GM12878 (cell line): ENCODE data around the gene ATG9A. TPM values are rescaled to one million over a fixed set of nuclear protein-coding genes. Genes with fewer than 3 reads are reported as not detected.

ENCODE experiments used
- ATAC-seq: fragments of 200-7000 bp; cut with Tn5 transposase; 3 replicates; pipeline ENCODE4 v1.9.1; 2020; ENCODE audit warnings: mild to moderate bottlenecking, moderate library complexity
- BruUV-seq: library from RNA; stranded (reverse); fragments of 400-500 nt; replicated peaks from 2 replicates; lab custom pipeline; 2021; lab: Mats Ljungman, UMichigan
- CTCF ChIA-PET: fragments of 300-600 bp; sonication (Branson Sonifier 250); formaldehyde crosslinking; extraction: SDS; loops from one replicate; lab custom pipeline; 2021; ENCODE audit warnings: inconsistent platforms; lab: Yijun Ruan, JAX
- POLR2A ChIA-PET: fragments of 350-600 bp; formaldehyde crosslinking; extraction: SDS; loops from one replicate; lab custom pipeline; 2021; ENCODE audit warnings: inconsistent platforms; lab: Charles Lee
- RAD21 ChIA-PET: fragments of 300-600 bp; sonication (Branson Sonifier 250); formaldehyde crosslinking; loops from one replicate; lab custom pipeline; 2023; ENCODE audit warnings: antibody characterized with exemption; ENCODE audit not compliant: unreplicated experiment; lab: Charles Lee
- SMC1A ChIA-PET: fragments of 300-600 bp; sonication (Branson Sonifier 250); formaldehyde crosslinking; loops from one replicate; lab custom pipeline; 2023; ENCODE audit not compliant: unreplicated experiment, uncharacterized antibody; lab: Charles Lee
- DNase-seq: peaks from one replicate; pipeline ENCODE4 v3.0.0-alpha.2; 2011; ENCODE audit warnings: low read depth, low spot score
- FAIRE-seq: peaks from 3 replicates; lab custom pipeline; 2011; peaks lifted over from hg19 to GRCh38; lab: Jason Lieb, UNC
- H2AFZ ChIP-seq: 2 replicates; pipeline ENCODE4 v1.6.0; 2011; ENCODE audit warnings: low read depth, low read length, control low read depth; ENCODE audit not compliant: control insufficient read depth
- H3K27ac ChIP-seq: 2 replicates; pipeline ENCODE4 v1.5.1; 2011; ENCODE audit warnings: control low read depth; ENCODE audit not compliant: control insufficient read depth, insufficient read depth
- H3K27me3 ChIP-seq, 2 experiments: replicated peaks in 1 of 2; 2 replicates each; pipeline versions ENCODE4 v1.6.0 to v1.6.1; 2011; ENCODE audit warnings: low read length in 1 of 2; ENCODE audit not compliant: control insufficient read depth in 2 of 2, insufficient read depth in 2 of 2
- H3K36me3 ChIP-seq, 2 experiments: 2 replicates each; pipeline ENCODE4 v1.5.1; 2011; ENCODE audit warnings: low read length in 1 of 2; ENCODE audit not compliant: control insufficient read depth in 2 of 2, insufficient read depth in 2 of 2
- H3K4me1 ChIP-seq: 2 replicates; pipeline ENCODE4 v1.6.1; 2011; ENCODE audit warnings: mild to moderate bottlenecking, low read length, moderate library complexity, mixed read lengths; ENCODE audit not compliant: control insufficient read depth, insufficient read depth
- H3K4me2 ChIP-seq: 2 replicates; pipeline ENCODE4 v1.6.0; 2011; ENCODE audit warnings: control low read depth; ENCODE audit not compliant: control insufficient read depth, insufficient read depth
- H3K4me3 ChIP-seq: fragments of 200-600 bp; sonication (generic); 2 replicates; pipeline ENCODE4 v1.5.1; 2016
- H3K79me2 ChIP-seq: 2 replicates; pipeline ENCODE4 v1.6.0; 2011; ENCODE audit warnings: low read length; ENCODE audit not compliant: control insufficient read depth, insufficient read depth
- H3K9ac ChIP-seq: 2 replicates; pipeline ENCODE4 v1.8.0; 2011; ENCODE audit warnings: low read length, control low read depth, mixed read lengths; ENCODE audit not compliant: control insufficient read depth, insufficient read depth
- H3K9me3 ChIP-seq: replicated peaks from 3 replicates; pipeline ENCODE4 v1.5.1; 2011; ENCODE audit warnings: mild to moderate bottlenecking, low read length; ENCODE audit not compliant: control insufficient read depth, insufficient read depth
- H4K20me1 ChIP-seq: 2 replicates; pipeline ENCODE4 v1.6.0; 2011; ENCODE audit not compliant: control insufficient read depth, insufficient read depth
- CEBPB ChIP-seq, 2 experiments: fragments of 150-350 bp in 1 of 2; IDR thresholded peaks; 2 replicates each; pipeline ENCODE4 v1.6.1; 2012 to 2014; ENCODE audit warnings: low read depth in 2 of 2, low read length in 2 of 2, borderline replicate concordance in 1 of 2, inconsistent platforms in 1 of 2
- FOS ChIP-seq: IDR thresholded peaks from 3 replicates; pipeline ENCODE4 v1.6.1; 2011; ENCODE audit warnings: borderline replicate concordance; ENCODE audit not compliant: insufficient read length; ENCODE audit errors: extremely low read depth
- GABPA ChIP-seq: IDR thresholded peaks from 2 replicates; pipeline ENCODE4 v1.6.1; 2014; ENCODE audit warnings: antibody characterized with exemption, low read depth, mild to moderate bottlenecking, inconsistent platforms
- KAT2A ChIP-seq: conservative IDR thresholded peaks from 2 replicates; pipeline ENCODE4 v1.6.1; 2011; ENCODE audit warnings: low read depth, low read length; ENCODE audit not compliant: control insufficient read depth
- RAD51 ChIP-seq: fragments of 450-650 bp; IDR thresholded peaks from 2 replicates; pipeline ENCODE4 v1.6.1; 2016; ENCODE audit warnings: moderate library complexity, mild to moderate bottlenecking, inconsistent platforms
- SMC3 ChIP-seq: IDR thresholded peaks from 2 replicates; pipeline ENCODE4 v1.6.1; 2011; ENCODE audit warnings: low read length, improper control_type of control experiment, borderline replicate concordance
- SUPT20H ChIP-seq: IDR thresholded peaks from 2 replicates; pipeline ENCODE4 v1.6.1; 2011; ENCODE audit warnings: low read depth, mild to moderate bottlenecking, low read length, moderate library complexity, borderline replicate concordance; ENCODE audit not compliant: control insufficient read depth
- WRNIP1 ChIP-seq: IDR thresholded peaks from 2 replicates; pipeline ENCODE4 v1.6.1; 2011; ENCODE audit warnings: low read depth, low read length, improper control_type of control experiment, borderline replicate concordance
- ZNF687 ChIP-seq: fragments of 450-650 bp; IDR thresholded peaks from 2 replicates; pipeline ENCODE4 v1.6.1; 2017; ENCODE audit warnings: mild to moderate bottlenecking, moderate library complexity
- WGBS: methylation state at CpG from one replicate; pipeline ENCODE4 v1.1.6; 2016; ENCODE audit warnings: low lambda C conversion rate; ENCODE audit not compliant: insufficient replicate concordance, insufficient coverage; ENCODE audit errors: missing lambda C conversion rate; 5-methylcytosine and 5-hydroxymethylcytosine counted together
- in situ Hi-C: fragments of 300-500 bp; cut with MboI; formaldehyde crosslinking; loops from 9 replicates; pipeline ENCODE4 v1.14.3; 2018; ENCODE audit warnings: mixed read lengths
- intact Hi-C: fragments of 100-400 bp; cut with micrococcal nuclease; formaldehyde crosslinking; loops from one replicate; pipeline ENCODE4 v1.14.2; 2022; ENCODE audit not compliant: unreplicated experiment
- polyA plus RNA-seq, 11 experiments: library from polyadenylated mRNA; depleted of rRNA in 4 of 11; unstranded in 6 of 11; stranded (reverse) in 5 of 11; fragments of >200 nt; fragmentation: Nextera tagmentation in 4 of 11; fragmentation: Illumina TruSeq in 1 of 11; extraction: Ambion mirVana in 4 of 11; extraction: Trizol in 1 of 11; gene quantifications; 1 replicate in 1 of 11; 2 replicates in 10 of 11; pipeline versions ENCODE4 v1.2.1 to v1.2.3, GENCODE V29; 2011 to 2016; ENCODE audit warnings: inconsistent platforms in 2 of 11, missing spikeins in 2 of 11, low read depth in 1 of 11
- total RNA-seq, 4 experiments: library from RNA; depleted of rRNA in 3 of 4; stranded (reverse); fragments of >200 nt in 3 of 4; fragmentation: Illumina TruSeq in 1 of 4; extraction: Trizol in 1 of 4; gene quantifications; 2 replicates each; pipeline versions ENCODE4 v1.2.1 to v1.2.3, GENCODE V29; 2013 to 2021
- TF ChIP-seq, protein P1 (sequence below): IDR thresholded peaks from 2 replicates; pipeline ENCODE4 v1.6.1; 2012; ENCODE audit warnings: low read depth, low read length, improper control_type of control experiment
- TF ChIP-seq, protein P2 (sequence below): fragments of 450-650 bp; conservative IDR thresholded peaks from 2 replicates; pipeline ENCODE4 v1.6.1; 2017; ENCODE audit warnings: mild to moderate bottlenecking, moderate library complexity
- TF ChIP-seq, protein P3 (sequence below): fragments of 450-650 bp; IDR thresholded peaks from 2 replicates; pipeline ENCODE4 v1.6.1; 2017; ENCODE audit warnings: mild to moderate bottlenecking, low read depth, inconsistent platforms; ENCODE audit not compliant: poor library complexity, severe bottlenecking

The ATG9A gene
- total and polyA plus RNA-seq, 10 of the 15 experiments (the other 5 are each of a cell fraction or from before 2014, with no cell fraction given): 0.16 to 37.5 (median 14.6) TPM; not detected in 1

DNA sequence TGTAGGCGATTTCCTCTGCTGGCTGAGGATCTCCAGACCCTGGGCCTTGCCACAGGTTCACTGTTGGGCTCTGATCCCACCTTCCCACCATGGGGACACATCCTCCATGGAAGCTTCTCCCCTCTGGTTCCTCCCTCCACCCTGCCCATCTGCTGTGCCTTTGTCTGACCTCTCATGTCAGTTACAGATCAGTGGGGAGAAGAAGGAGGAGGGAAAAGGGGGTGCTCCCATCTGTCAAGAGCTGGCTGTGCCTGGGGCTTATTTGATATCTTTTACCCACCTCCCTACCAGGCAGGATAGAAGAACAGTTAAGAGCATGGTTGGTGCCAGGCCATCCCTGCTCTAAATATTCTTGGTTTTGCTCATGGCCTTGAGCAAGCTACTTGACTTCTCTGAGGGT, 37.5 kb upstream of the ATG9A start:
- Histone ChIP-seq H3K4me1 (no peaks in the 10 kb centered on the region), H4K20me1 (no peaks in the 10 kb centered on the region), H3K79me2 (no peaks in the 10 kb centered on the region), H3K27me3 (no peaks in the 10 kb centered on the region), H3K4me2 (no peak overlapping the region), H3K4me3 (no peak overlapping the region), H3K9ac (no peak overlapping the region), H2AFZ (no peak overlapping the region), H3K9me3 (no peaks in the 10 kb centered on the region), H3K27ac (no peak overlapping the region), H3K36me3 (no peaks in the 10 kb centered on the region)
- SMC1A ChIA-PET: interaction anchor here (2.1 kb wide), 1 partner anchor 11 kb away, joined by 5 read pairs; no protein-coding TSS in a partner anchor
- no peak for FAIRE-seq
- in situ Hi-C loops: no loop called here
- ATAC-seq: no peak
- 0% methylated on average over 1 of the region's 1 CpG for WGBS
- POLR2A ChIA-PET: interaction anchor here (0.6 kb wide), 1 partner anchor 12 kb away, joined by 3 read pairs; the partner anchor contains the start of gene DNAJB2
- CTCF ChIA-PET: interaction anchor here (1.6 to 2.1 kb wide), 2 partner anchors 10 to 28 kb away, joined by 6 to 9 read pairs; no protein-coding TSS in a partner anchor
- intact Hi-C loops: no loop called here
- RAD21 ChIA-PET: interaction anchor here (0.8 kb wide), 1 partner anchor 10 kb away, joined by 5 read pairs; no protein-coding TSS in a partner anchor
- DNase-seq: no peak
- BruUV-seq: no TSS peak
- TF ChIP-seq CEBPB (IDR thresholded peaks at IDR 0.05; ENCODE audit: borderline replicate concordance in 1 of 2, low read depth in 2 of 2, low read length in 2 of 2) (no peak), KAT2A (no peak), ZNF687 (no peak), SUPT20H (no peak), SMC3 (no peak), FOS (no peak), GABPA (no peak), WRNIP1 (no peak), RAD51 (no peak)
- TF ChIP-seq, protein P1, sequence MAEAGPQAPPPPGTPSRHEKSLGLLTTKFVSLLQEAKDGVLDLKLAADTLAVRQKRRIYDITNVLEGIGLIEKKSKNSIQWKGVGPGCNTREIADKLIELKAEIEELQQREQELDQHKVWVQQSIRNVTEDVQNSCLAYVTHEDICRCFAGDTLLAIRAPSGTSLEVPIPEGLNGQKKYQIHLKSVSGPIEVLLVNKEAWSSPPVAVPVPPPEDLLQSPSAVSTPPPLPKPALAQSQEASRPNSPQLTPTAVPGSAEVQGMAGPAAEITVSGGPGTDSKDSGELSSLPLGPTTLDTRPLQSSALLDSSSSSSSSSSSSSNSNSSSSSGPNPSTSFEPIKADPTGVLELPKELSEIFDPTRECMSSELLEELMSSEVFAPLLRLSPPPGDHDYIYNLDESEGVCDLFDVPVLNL: no peak
- TF ChIP-seq, protein P2, sequence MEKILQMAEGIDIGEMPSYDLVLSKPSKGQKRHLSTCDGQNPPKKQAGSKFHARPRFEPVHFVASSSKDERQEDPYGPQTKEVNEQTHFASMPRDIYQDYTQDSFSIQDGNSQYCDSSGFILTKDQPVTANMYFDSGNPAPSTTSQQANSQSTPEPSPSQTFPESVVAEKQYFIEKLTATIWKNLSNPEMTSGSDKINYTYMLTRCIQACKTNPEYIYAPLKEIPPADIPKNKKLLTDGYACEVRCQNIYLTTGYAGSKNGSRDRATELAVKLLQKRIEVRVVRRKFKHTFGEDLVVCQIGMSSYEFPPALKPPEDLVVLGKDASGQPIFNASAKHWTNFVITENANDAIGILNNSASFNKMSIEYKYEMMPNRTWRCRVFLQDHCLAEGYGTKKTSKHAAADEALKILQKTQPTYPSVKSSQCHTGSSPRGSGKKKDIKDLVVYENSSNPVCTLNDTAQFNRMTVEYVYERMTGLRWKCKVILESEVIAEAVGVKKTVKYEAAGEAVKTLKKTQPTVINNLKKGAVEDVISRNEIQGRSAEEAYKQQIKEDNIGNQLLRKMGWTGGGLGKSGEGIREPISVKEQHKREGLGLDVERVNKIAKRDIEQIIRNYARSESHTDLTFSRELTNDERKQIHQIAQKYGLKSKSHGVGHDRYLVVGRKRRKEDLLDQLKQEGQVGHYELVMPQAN: no peak
- TF ChIP-seq, protein P3, sequence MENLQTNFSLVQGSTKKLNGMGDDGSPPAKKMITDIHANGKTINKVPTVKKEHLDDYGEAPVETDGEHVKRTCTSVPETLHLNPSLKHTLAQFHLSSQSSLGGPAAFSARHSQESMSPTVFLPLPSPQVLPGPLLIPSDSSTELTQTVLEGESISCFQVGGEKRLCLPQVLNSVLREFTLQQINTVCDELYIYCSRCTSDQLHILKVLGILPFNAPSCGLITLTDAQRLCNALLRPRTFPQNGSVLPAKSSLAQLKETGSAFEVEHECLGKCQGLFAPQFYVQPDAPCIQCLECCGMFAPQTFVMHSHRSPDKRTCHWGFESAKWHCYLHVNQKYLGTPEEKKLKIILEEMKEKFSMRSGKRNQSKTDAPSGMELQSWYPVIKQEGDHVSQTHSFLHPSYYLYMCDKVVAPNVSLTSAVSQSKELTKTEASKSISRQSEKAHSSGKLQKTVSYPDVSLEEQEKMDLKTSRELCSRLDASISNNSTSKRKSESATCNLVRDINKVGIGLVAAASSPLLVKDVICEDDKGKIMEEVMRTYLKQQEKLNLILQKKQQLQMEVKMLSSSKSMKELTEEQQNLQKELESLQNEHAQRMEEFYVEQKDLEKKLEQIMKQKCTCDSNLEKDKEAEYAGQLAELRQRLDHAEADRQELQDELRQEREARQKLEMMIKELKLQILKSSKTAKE: no peak
